ENCODE data around the gene KCNJ14.

DNA sequence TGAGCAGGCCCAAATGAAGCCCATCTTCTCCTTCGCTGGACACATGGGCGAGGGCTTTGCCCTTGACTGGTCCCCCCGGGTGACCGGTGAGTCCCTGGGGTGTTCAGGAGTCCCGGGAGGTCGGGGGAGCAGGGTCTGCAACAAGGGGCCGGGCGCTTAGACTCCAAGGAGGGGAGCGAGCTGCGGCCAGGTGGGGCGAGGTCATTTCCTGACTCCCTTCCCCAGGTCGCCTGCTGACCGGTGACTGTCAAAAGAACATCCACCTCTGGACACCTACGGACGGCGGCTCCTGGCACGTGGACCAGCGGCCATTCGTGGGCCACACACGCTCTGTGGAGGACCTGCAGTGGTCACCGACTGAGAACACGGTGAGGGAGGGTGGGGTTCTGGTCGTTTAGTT, 4.9 kb upstream of the KCNJ14 start:
- TF ChIP-seq, protein P1, sequence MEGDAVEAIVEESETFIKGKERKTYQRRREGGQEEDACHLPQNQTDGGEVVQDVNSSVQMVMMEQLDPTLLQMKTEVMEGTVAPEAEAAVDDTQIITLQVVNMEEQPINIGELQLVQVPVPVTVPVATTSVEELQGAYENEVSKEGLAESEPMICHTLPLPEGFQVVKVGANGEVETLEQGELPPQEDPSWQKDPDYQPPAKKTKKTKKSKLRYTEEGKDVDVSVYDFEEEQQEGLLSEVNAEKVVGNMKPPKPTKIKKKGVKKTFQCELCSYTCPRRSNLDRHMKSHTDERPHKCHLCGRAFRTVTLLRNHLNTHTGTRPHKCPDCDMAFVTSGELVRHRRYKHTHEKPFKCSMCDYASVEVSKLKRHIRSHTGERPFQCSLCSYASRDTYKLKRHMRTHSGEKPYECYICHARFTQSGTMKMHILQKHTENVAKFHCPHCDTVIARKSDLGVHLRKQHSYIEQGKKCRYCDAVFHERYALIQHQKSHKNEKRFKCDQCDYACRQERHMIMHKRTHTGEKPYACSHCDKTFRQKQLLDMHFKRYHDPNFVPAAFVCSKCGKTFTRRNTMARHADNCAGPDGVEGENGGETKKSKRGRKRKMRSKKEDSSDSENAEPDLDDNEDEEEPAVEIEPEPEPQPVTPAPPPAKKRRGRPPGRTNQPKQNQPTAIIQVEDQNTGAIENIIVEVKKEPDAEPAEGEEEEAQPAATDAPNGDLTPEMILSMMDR (conservative IDR thresholded peaks at IDR 0.05; ENCODE audit: low read depth in 2 of 2) = no peak
- TF ChIP-seq, protein P2, sequence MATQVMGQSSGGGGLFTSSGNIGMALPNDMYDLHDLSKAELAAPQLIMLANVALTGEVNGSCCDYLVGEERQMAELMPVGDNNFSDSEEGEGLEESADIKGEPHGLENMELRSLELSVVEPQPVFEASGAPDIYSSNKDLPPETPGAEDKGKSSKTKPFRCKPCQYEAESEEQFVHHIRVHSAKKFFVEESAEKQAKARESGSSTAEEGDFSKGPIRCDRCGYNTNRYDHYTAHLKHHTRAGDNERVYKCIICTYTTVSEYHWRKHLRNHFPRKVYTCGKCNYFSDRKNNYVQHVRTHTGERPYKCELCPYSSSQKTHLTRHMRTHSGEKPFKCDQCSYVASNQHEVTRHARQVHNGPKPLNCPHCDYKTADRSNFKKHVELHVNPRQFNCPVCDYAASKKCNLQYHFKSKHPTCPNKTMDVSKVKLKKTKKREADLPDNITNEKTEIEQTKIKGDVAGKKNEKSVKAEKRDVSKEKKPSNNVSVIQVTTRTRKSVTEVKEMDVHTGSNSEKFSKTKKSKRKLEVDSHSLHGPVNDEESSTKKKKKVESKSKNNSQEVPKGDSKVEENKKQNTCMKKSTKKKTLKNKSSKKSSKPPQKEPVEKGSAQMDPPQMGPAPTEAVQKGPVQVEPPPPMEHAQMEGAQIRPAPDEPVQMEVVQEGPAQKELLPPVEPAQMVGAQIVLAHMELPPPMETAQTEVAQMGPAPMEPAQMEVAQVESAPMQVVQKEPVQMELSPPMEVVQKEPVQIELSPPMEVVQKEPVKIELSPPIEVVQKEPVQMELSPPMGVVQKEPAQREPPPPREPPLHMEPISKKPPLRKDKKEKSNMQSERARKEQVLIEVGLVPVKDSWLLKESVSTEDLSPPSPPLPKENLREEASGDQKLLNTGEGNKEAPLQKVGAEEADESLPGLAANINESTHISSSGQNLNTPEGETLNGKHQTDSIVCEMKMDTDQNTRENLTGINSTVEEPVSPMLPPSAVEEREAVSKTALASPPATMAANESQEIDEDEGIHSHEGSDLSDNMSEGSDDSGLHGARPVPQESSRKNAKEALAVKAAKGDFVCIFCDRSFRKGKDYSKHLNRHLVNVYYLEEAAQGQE (IDR thresholded peaks at IDR 0.05; ENCODE audit: unreplicated experiment) = no peak
- no peak for TF ChIP-seq EZH2 (IDR thresholded peaks at IDR 0.05; ENCODE audit: low read depth, unreplicated experiment)
- no peak for TF ChIP-seq POLR2AphosphoS5 (IDR thresholded peaks at IDR 0.05; ENCODE audit: low read depth)
- TF ChIP-seq JUNB (IDR thresholded peaks at IDR 0.05; ENCODE audit: unreplicated experiment) = no peak
- no peak for TF ChIP-seq EZH2phosphoT487 (IDR thresholded peaks at IDR 0.05; ENCODE audit: unreplicated experiment)
- TF ChIP-seq CREB1 (CRISPR knock-in tag; IDR thresholded peaks at IDR 0.05; ENCODE audit: low read depth) = no peak
- TF ChIP-seq ZNF114 (CRISPR knock-in tag; IDR thresholded peaks at IDR 0.05) = no peak
- TF ChIP-seq STAT1 (IDR thresholded peaks at IDR 0.05; ENCODE audit: unreplicated experiment) = no peak

Data from GM23338 (cell line).